AG09309 (cell line): Measurements from ENCODE around the gene ZNF786.
"Not testable (repeated sequence)": the region's sequence is repeated elsewhere in the genome, so short reads cannot be mapped to it uniquely, and the experiment has no call there.

Source experiments
- DNase-seq: peaks from one replicate; pipeline ENCODE4 v3.0.0-alpha.2; 2010; ENCODE audit warnings: low read depth
- H3K4me3 ChIP-seq: 2 replicates; pipeline ENCODE4 v1.5.1; 2011; ENCODE audit warnings: mild to moderate bottlenecking, low read depth, low read length, moderate library complexity; ENCODE audit not compliant: control insufficient read depth
- CTCF ChIP-seq: IDR thresholded peaks from 2 replicates; pipeline ENCODE4 v1.5.1; 2011; ENCODE audit warnings: mild to moderate bottlenecking, low read depth, low read length, inconsistent platforms; ENCODE audit not compliant: insufficient read depth, control insufficient read depth; ENCODE audit errors: missing control alignments

The ZNF786 gene

DNA sequence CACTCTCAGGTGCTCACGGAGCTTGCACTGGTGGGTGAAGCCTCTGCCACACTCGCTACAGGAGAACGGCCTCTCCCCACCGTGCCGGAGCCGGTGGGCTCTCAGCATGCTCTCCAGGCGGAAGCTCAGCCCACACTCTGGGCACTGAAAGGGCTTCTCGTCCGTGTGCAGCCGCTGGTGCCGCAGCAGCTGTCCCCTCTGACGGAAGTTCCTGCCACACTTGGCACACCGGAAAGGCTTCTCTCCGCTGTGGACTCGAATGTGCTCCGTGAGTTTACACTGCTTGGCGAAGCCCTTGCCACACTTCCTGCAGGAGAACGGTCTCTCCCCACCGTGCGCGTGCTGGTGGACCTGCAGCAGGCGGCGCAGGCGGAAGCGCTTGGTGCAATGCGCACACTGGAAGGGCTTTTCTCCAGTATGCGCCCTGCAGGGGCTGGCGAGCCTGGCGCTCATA is 19.3 kb downstream of the ZNF786 start:
- no peak for DNase-seq
- TF ChIP-seq CTCF, result no peak
- no peak overlapping the region for H3K4me3 ChIP-seq

- no peak for TF ChIP-seq CTCF
- no peak for DNase-seq
- no peak overlapping the region for H3K4me3 ChIP-seq
Measured at GRCh38 chr7:149070372-149071125, 20.0 kb downstream of the ZNF786 start.

DNA sequence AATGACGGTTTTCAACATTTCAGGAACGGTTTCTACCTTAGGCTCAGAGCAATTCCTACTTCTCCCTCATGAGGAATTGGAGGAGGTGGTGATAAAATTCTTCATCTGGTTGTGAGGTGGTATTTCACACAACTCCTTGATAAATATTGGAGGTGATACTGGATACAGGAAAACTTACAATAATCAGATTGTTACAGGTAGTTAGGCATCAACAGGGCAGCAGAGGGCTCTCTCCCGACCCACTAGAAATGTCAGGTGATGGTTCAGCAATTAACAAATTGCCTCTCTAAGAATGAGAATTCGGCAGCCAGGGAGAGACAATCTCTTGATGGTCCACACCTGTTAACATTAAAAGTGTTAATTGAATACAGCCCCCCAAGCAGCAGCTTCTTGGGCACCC is 22.6 kb downstream of the ZNF786 start:
- TF ChIP-seq CTCF, result no peak
- no peak overlapping the region for H3K4me3 ChIP-seq
- no peak for DNase-seq

GRCh38 chr7:149063476-149063875 is 27.0 kb downstream of the ZNF786 start:
- no peak for DNase-seq
- H3K4me3 ChIP-seq, result no peak overlapping the region

GRCh38 chr7:149062217-149062899 is 28.2 kb downstream of the ZNF786 start:
- not testable (repeated sequence) for DNase-seq, H3K4me3 ChIP-seq

More at GRCh38 chr7:149063476-149063875, 27.0 kb downstream of the ZNF786 start:
- TF ChIP-seq CTCF, result no peak

- DNase-seq, result no peak
- no peak overlapping the region for H3K4me3 ChIP-seq
- no peak for TF ChIP-seq CTCF
Measured at GRCh38 chr7:149060156-149060555, 30.4 kb downstream of the ZNF786 start.

- TF ChIP-seq CTCF, result no peak
- no peak overlapping the region for H3K4me3 ChIP-seq
Measured at GRCh38 chr7:149053885-149054284, 36.6 kb downstream of the ZNF786 start.

More at GRCh38 chr7:149053885-149054284, 36.6 kb downstream of the ZNF786 start:
- DNase-seq, result no peak
